GM10266 (cell line): ENCODE results near the gene C9orf50.

Source experiments
- DNase-seq: peaks from one replicate; pipeline ENCODE4 v3.0.0; 2012; ENCODE audit errors: extremely low spot score
- TF ChIP-seq, protein P1 (sequence below): IDR thresholded peaks from 2 replicates; pipeline ENCODE4 v1.5.1; 2012; ENCODE audit warnings: mild to moderate bottlenecking, low read depth; ENCODE audit not compliant: control insufficient read depth, insufficient read depth; ENCODE audit errors: missing control alignments

Gene C9orf50

DNA sequence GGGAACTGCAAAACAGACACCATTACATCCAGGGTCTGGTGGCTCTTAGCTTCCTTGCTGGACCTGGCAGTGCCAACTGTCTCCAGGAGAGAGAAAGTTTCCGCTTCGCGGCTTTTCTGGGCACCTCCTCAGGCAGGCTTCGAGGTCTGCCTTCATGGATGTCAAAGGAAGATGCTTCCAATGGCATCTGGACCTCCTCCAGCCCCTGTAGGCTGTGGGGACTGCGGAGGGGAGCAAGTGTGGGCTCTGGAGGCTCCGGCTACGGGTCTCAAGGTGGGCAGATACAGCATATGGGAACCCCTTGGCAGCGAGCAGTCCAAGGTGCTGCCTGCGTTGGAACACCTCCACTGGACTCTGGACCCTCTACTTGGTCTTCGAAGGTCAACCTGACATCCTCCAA is 6.0 kb downstream of the C9orf50 start:
- TF ChIP-seq, protein P1, sequence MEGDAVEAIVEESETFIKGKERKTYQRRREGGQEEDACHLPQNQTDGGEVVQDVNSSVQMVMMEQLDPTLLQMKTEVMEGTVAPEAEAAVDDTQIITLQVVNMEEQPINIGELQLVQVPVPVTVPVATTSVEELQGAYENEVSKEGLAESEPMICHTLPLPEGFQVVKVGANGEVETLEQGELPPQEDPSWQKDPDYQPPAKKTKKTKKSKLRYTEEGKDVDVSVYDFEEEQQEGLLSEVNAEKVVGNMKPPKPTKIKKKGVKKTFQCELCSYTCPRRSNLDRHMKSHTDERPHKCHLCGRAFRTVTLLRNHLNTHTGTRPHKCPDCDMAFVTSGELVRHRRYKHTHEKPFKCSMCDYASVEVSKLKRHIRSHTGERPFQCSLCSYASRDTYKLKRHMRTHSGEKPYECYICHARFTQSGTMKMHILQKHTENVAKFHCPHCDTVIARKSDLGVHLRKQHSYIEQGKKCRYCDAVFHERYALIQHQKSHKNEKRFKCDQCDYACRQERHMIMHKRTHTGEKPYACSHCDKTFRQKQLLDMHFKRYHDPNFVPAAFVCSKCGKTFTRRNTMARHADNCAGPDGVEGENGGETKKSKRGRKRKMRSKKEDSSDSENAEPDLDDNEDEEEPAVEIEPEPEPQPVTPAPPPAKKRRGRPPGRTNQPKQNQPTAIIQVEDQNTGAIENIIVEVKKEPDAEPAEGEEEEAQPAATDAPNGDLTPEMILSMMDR = no peak
- no peak for DNase-seq

DNA sequence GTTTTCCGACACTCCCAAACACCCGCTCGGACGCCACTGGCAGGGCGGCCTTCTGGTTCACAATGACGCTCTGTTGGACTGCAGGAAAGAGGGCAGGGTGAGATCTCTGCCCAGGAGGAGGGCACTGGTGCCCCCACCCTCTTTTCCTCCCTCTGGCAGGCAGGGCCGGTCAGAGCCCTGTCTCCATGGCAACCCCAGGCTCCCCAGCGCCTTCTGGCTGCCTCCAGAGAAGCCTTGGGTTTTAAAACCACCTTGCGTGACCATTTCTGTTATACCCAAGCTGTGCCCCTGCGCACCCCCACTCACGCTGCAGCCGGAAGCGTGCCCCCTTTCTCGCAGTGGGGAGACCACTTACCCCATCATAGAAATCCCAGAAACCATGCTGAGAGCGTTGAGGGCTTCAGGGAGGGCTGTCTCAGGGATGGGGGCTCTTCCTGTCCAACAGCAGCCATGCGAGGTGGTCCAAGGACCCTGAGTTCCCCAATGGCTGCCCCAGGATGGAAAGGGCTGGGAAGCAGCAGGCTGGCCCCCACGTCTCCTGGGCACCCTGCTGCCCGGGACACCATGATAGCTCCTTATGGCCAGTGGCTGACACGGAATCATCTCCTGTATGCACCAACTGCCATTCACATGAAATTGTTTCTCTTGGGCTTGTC is 7.3 kb downstream of the C9orf50 start:
- TF ChIP-seq, protein P1 = no peak
- no peak for DNase-seq

DNA sequence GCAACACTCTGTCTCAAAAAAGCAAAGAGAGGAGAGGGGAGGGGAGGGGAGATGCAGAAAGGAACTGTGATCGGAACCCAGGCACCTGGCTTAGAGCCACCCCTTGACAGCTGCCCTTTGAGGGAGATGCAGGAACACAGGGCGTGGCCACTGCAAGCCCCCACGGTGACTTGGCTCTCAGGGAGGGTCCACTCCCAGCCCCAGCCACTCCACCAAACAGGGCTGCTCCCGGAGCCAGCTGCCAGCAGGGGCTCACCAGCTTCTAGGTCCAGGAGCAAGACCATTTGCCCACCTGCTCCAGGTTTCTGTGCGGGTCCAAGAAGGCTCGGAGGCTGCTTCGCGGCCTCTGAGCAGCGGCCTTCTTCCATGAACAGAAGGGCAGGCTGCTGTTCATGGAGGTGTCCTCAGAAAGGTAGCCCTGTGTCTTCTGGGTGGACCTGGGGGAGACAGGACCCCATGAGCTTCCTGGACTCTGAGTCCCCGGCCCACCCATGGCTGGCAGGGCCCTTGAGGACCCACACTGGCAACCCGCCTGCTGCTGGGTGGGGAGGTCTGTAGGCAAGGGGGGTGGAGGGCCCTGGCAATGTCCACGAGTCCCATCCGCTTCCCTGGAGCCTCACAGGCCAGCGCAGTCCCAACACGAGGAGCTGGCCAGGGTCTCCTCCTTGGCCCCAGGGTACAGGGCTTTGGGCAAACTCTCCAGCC is 7.9 kb downstream of the C9orf50 start:
- no peak for DNase-seq
- TF ChIP-seq, protein P1 = no peak

GRCh38 chr9:129612123-129612522 is 8.8 kb downstream of the C9orf50 start:
- TF ChIP-seq, protein P1 = no peak
- no peak for DNase-seq

GRCh38 chr9:129611307-129611800 is 9.5 kb downstream of the C9orf50 start:
- no peak for DNase-seq
- TF ChIP-seq, protein P1 = no peak

DNA sequence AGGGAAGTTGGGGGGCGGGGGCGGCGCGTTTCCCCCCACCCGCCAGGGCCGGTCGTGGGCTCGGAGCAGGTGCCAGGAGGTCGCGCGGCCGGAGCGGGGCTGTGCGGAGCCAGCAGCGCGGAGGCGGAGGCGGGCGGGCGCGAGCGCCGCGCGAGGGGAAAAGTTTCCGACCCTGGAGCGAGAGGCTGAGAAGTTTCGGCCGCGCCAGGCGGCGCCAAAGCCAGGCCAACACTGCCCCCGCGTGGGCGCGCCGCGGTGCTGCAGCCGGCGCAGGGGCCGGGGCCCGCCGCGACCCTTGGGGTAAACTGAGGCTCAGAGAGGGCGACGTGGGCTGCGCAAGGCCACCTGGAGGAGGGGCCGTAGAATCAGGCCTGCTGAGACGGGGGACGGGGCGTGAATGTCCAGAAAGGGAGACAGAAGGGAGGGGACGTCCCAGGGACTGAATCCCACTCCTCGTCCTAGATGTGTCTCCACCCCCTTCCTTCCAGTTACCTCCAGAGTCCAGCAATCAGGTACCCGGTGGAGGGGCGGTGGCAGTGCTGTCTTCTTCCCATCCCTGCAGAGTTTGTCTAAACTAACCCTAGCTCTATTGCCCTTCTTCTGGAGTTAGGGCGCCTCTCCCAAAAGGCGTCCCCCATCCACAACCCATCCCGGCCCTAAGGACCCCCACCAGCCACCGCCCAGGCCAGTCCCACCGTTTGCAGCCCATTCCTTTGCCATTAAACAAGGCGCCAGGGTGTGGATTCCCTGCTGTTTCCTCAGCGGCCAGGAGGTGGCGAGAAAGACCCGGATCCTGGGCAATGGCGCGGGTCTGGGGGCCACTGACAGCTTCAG is 10.2 kb downstream of the C9orf50 start:
- peak; percentile 87 for DNase-seq
- TF ChIP-seq, protein P1 = peak; percentile 96

DNA sequence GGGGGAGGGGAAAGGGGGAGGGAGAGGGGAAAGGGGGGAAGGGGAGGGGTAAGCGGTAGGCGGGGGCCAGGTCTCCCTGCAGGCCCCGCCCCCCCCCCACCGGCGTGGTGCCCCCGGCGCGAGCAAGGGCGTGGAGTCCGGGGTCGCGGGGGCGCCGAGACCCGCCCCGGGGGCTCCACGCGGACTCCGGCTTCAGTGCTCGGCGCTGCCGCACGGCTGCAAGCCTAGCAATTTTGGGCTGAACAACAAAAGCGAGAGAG is 10.8 kb downstream of the C9orf50 start:
- DNase-seq = no peak
- TF ChIP-seq, protein P1 = no peak
